ENCODE measurements around the gene SH2B3.

DNA sequence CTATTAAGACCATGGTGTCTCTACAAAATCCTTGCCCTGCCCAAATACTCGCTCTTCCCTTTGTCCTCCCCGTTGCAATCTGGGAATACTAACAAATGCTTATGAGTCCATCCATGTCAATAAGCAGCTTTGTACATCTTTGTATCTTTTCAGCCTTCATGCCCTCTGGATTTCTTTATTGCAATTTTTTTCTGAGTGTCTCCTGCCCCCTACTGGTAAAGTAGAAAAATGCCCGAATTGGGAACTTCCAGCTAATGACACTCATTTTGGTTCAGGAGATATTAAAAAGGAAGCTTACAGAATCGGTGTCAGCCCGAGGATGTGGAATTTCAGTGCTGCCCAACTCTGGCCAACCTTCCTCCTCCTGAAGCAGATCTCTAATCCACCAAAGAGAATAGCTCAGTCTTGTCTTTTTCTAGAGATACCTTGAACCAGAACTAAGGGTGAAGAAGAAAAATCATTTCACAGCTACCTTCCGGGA, 46.0 kb downstream of the SH2B3 start:
- TF ChIP-seq POLR2A (IDR thresholded peaks at IDR 0.05; ENCODE audit: low read length) (no peak), GATA1 (IDR thresholded peaks at IDR 0.05; ENCODE audit: low read depth, low read length) (no peak)
